ENCODE data around the gene CHRNG.

CHRNG gene

DNA sequence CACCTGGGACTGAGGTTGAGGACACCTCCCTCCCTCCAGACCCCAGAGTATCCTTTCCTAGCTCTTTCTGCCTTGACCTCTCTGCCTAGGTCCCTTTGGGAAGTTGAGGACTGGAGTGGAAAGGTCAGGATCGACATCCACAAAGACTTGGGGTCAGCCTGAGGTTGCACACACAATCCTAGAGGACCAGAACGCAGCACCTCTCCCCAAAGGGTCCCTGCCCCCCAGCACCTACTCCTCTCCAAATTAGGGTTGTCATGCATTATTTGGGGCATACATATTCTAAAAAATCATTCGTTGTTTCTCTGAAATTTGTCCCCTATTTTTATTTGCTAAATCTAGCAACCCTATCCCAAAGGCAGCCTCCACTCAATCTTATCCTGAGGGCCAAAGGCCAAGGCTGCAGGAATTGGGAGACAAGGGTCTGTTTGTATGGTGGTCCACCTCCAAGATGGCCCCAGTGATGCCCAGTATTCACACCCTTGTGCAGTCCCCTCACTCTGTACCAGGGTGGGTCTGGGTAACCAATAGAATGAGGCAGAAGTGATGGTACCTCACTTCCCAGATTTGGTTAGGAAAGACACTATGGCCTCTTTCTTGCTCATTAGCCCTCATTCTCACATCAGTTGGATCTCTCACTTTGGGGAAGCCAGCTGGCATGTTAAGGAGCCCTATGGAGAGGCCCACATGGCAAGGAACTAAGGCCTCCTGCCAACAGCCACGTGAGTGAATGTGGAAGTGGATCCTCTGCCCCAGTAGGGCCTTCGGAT lies 3.5 kb upstream of the CHRNG start:
- H3K27ac Mint-ChIP-seq (ENCODE audit: low read depth) = no peak overlapping the region
- peaks cover 2% of the 10 kb centered on the region for H3K36me3 Mint-ChIP-seq (ENCODE audit: insufficient read depth)
- ATAC-seq (replicated peaks; ENCODE audit: extremely low read depth, poor library complexity, severe bottlenecking) = no peak
- no peak for DNase-seq (ENCODE audit: low spot score in 2 of 2)
- peaks cover 14% of the 10 kb centered on the region for H3K4me1 Mint-ChIP-seq
- H3K27me3 Mint-ChIP-seq = peaks cover 37% of the 10 kb centered on the region
- H3K9me3 Mint-ChIP-seq = no peaks in the 10 kb centered on the region
- no peak overlapping the region for H3K4me3 Mint-ChIP-seq

DNA sequence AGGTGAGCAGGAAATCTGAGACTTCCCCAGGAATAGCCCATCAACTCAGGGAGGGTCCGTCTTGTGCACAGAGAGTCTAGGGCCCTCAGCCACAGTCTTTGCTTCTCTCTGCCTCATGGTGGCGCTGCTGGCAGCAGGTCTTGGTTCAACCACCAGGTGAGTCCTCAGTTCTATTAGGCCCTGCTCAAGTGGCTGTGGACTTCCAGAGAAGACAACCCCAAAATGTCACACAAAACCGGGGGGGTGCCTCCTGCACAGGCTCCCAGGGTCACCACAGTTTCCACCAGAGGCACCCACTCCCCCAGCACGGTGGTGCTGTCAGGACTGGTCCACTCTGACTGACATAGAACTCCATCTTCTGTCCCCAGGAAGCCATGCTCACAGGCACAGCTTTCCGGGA lies 2.4 kb upstream of the CHRNG start:
- DNase-seq (ENCODE audit: low spot score in 2 of 2) (no peak), ATAC-seq (replicated peaks; ENCODE audit: extremely low read depth, poor library complexity, severe bottlenecking) (no peak)
- no peaks in the 10 kb centered on the region for H3K9me3 Mint-ChIP-seq
- no peak overlapping the region for H3K27ac Mint-ChIP-seq (ENCODE audit: low read depth)
- no peak overlapping the region for H3K4me3 Mint-ChIP-seq
- H3K4me1 Mint-ChIP-seq = peaks cover 20% of the 10 kb centered on the region
- H3K36me3 Mint-ChIP-seq (ENCODE audit: insufficient read depth) = peaks cover 2% of the 10 kb centered on the region
- peaks cover 37% of the 10 kb centered on the region for H3K27me3 Mint-ChIP-seq

DNA sequence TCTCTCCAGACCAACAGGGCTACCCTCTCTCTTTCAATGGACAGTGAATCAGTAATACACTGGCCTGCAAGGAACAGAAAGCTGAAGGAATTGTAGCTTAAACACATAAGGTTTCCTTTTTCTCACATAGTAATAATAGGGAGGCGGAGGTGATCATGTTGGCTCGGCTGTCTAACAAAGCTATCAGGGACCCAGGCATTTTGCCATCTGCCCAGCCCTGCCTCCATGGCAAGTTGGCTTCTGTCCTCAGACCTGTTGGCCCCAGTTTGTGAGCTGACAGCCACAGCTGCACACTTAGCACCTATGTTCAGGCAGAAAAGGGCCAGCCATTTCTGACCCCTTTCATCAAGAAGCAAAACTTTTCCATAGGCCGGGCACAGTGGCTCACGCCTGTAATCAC lies 2.0 kb upstream of the CHRNG start:
- Mint-ChIP-seq H3K4me3 (no peak overlapping the region), H3K27ac (ENCODE audit: low read depth) (no peak overlapping the region), H3K4me1 (peaks cover 24% of the 10 kb centered on the region), H3K9me3 (no peaks in the 10 kb centered on the region), H3K36me3 (ENCODE audit: insufficient read depth) (peaks cover 3% of the 10 kb centered on the region), H3K27me3 (peaks cover 37% of the 10 kb centered on the region)
- ATAC-seq (replicated peaks; ENCODE audit: extremely low read depth, poor library complexity, severe bottlenecking) (no peak), DNase-seq (ENCODE audit: low spot score in 2 of 2) (no peak)

DNA sequence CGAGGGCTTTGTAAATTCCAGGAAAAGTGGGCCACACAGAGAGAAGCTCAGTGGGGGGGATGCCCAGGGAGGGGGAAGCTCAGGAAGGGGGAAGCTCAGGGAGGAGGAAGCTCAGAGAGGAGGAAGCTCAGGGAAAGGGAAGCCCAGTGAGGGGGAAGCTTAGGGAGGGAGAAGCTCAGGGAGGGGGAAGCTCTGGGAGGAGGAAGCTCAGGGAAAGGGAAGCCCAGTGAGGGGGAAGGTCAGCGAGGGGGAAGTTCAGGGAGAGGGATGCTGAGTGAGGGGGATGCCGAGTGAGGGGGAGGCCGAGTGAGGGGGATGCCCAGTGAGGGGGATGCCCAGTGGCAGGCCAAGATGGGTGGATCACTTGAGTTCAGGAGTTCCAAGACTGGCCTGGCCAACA lies 821 bp upstream of the CHRNG start:
- no peak overlapping the region for H3K4me3 Mint-ChIP-seq
- H3K9me3 Mint-ChIP-seq = no peaks in the 10 kb centered on the region
- ATAC-seq (replicated peaks; ENCODE audit: extremely low read depth, poor library complexity, severe bottlenecking) (no peak), DNase-seq (ENCODE audit: low spot score in 2 of 2) (no peak)
- no peak overlapping the region for H3K27ac Mint-ChIP-seq (ENCODE audit: low read depth)
- peaks cover 3% of the 10 kb centered on the region for H3K36me3 Mint-ChIP-seq (ENCODE audit: insufficient read depth)
- H3K4me1 Mint-ChIP-seq = peaks cover 27% of the 10 kb centered on the region
- H3K27me3 Mint-ChIP-seq = peaks cover 37% of the 10 kb centered on the region

DNA sequence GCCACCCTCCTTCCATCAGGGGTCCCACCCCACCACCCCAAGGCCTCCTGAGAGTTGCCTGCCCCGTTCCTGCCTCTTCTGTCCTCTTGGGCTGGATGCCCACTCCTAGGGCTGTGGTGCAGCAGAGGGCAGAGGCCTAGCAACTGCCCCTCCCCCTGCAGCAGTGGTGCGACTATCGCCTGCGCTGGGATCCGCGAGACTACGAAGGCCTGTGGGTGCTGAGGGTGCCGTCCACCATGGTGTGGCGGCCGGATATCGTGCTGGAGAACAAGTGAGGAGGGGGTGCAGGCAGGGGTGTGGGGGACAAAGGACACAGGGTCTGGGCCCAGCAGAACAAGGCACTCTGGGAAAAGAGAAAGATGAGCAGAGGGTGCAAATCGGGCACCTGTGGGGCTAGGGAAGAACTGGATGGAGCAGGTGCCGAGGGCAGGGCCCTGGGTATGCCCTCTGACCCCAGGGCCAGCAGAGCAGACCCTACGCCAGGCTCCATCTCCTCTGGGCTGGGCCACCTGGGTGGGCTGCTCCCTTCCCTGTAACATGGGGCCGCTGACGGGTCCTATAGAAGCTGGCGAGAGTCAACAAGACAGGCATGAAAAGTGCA lies 1.0 kb downstream of the CHRNG start:
- no peak for ATAC-seq (replicated peaks; ENCODE audit: extremely low read depth, poor library complexity, severe bottlenecking)
- Mint-ChIP-seq H3K27me3 (peaks cover 20% of the 10 kb centered on the region), H3K4me1 (peaks cover 37% of the 10 kb centered on the region), H3K4me3 (no peak overlapping the region), H3K9me3 (no peaks in the 10 kb centered on the region), H3K36me3 (ENCODE audit: insufficient read depth) (peaks cover 7% of the 10 kb centered on the region), H3K27ac (ENCODE audit: low read depth) (no peak overlapping the region)
- no peak for DNase-seq (ENCODE audit: low spot score in 2 of 2)

DNA sequence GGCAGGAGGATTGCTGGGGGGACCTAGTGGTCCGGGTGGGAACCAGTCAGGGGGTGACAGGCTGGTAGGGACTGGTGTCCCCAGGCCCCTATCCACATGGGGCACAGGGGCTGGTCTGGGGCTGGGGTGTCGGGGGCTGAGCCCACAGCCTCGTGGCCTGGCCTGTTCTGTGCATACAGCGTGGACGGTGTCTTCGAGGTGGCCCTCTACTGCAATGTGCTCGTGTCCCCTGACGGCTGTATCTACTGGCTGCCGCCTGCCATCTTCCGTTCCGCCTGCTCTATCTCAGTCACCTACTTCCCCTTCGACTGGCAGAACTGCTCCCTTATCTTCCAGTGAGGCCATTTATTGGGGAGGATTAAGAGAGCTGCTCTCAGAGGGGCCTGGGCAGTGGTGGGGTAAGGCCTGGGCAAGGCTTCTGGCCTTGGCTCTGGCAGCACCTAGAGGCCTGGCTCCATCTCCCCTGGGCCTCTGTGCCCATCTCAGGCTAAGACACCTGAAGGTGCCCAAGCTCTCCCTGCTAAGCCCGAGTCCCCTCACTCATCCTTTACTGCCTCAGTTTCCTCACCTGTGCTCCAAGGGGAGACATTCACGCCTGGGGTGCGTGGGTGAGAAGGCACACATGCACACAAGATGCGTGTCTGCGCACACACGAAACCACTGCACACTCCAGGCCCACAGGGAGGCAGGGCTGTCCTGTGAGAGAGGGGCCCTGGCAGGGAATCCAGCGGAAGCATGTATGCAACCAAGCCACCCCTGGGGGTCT lies 1.9 kb downstream of the CHRNG start:
- DNase-seq (ENCODE audit: low spot score in 2 of 2) (no peak), ATAC-seq (replicated peaks; ENCODE audit: extremely low read depth, poor library complexity, severe bottlenecking) (no peak)
- Mint-ChIP-seq H3K4me1 (peaks cover 37% of the 10 kb centered on the region), H3K27me3 (peaks cover 12% of the 10 kb centered on the region), H3K36me3 (ENCODE audit: insufficient read depth) (peaks cover 7% of the 10 kb centered on the region), H3K4me3 (no peak overlapping the region), H3K27ac (ENCODE audit: low read depth) (no peak overlapping the region), H3K9me3 (no peaks in the 10 kb centered on the region)

DNA sequence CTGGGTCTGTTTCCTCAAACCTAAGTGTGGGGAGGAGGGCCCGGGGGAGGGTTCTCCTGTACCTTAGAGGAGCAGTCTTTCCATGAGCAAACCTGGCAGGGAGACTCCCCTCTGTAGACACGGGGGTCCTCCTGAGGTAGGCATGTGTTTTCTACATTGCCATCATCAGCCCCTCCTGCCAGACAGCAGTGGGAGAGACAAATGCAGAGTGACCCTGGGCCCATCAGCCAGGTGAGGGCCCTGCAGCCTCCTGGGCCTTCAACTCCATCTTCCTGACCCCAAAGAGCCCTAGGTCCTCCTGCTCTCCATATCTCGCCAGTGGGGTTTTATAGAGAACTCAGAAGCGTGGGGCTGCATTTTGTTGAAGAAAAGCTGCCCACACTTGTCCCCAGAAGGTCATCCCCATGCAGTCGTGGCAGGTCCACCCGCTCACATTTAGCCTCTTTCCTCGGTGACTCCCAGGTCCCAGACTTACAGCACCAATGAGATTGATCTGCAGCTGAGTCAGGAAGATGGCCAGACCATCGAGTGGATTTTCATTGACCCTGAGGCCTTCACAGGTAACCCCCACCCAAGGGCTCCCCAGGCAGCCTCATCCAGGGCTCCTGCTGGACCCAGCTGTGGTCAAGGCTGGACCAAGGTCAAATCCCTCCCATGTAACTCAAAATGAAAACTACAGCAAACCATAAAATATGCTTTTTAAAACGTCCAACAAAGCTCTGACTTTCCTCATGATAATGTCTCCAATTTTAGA lies 2.6 kb downstream of the CHRNG start:
- peaks cover 42% of the 10 kb centered on the region for H3K4me1 Mint-ChIP-seq
- H3K27me3 Mint-ChIP-seq = peaks cover 12% of the 10 kb centered on the region
- peaks cover 8% of the 10 kb centered on the region for H3K36me3 Mint-ChIP-seq (ENCODE audit: insufficient read depth)
- H3K4me3 Mint-ChIP-seq = no peak overlapping the region
- ATAC-seq (replicated peaks; ENCODE audit: extremely low read depth, poor library complexity, severe bottlenecking) (no peak), DNase-seq (ENCODE audit: low spot score in 2 of 2) (no peak)
- no peak overlapping the region for H3K27ac Mint-ChIP-seq (ENCODE audit: low read depth)
- no peaks in the 10 kb centered on the region for H3K9me3 Mint-ChIP-seq

DNA sequence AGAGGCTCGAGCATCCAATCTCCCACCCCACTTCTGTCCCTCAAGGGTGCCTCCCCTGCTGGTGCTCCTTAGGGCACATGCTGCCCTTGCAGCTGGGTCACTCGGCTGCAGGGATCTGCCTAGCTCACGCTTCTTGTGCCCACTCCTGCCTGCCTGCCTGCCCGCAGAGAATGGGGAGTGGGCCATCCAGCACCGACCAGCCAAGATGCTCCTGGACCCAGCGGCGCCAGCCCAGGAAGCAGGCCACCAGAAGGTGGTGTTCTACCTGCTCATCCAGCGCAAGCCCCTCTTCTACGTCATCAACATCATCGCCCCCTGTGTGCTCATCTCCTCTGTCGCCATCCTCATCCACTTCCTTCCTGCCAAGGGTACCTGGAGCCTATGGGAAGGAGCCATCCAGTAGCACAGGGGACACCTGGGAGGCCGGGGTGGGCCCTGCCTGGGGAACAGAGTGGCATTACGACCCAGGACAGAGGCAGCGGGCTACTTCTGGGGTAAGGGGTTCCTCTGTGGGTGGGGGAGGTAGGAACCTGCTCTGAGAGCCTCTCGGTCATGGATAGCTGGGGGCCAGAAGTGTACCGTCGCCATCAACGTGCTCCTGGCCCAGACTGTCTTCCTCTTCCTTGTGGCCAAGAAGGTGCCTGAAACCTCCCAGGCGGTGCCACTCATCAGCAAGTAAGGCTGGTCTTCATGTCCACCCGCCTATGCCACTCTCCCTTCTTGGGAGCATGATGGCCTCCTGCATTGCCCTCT lies 3.4 kb downstream of the CHRNG start:
- H3K36me3 Mint-ChIP-seq (ENCODE audit: insufficient read depth) = peaks cover 8% of the 10 kb centered on the region
- ATAC-seq (replicated peaks; ENCODE audit: extremely low read depth, poor library complexity, severe bottlenecking) (no peak), DNase-seq (ENCODE audit: low spot score in 2 of 2) (no peak)
- H3K27me3 Mint-ChIP-seq = peaks cover 11% of the 10 kb centered on the region
- H3K9me3 Mint-ChIP-seq = no peaks in the 10 kb centered on the region
- H3K27ac Mint-ChIP-seq (ENCODE audit: low read depth) = no peak overlapping the region
- no peak overlapping the region for H3K4me3 Mint-ChIP-seq
- H3K4me1 Mint-ChIP-seq = peaks cover 44% of the 10 kb centered on the region

DNA sequence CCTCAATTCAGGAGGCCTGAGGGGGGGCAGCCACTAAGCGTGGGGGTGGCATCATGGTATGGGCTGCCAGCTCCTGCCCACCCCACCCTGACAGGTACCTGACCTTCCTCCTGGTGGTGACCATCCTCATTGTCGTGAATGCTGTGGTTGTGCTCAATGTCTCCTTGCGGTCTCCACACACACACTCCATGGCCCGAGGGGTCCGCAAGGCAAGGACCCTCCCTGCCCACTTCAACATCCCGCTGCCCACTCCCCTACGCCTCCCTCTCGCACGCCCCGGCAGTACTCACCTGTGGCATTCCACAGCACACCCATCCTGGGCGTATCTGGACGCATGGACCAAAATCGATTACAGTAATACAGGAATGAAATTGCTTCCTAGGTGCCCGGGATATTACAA lies 4.0 kb downstream of the CHRNG start:
- Mint-ChIP-seq H3K27ac (ENCODE audit: low read depth) (no peak overlapping the region), H3K27me3 (peaks cover 5% of the 10 kb centered on the region), H3K4me1 (peaks cover 45% of the 10 kb centered on the region), H3K4me3 (no peak overlapping the region), H3K36me3 (ENCODE audit: insufficient read depth) (peaks cover 8% of the 10 kb centered on the region), H3K9me3 (no peaks in the 10 kb centered on the region)
- ATAC-seq (replicated peaks; ENCODE audit: extremely low read depth, poor library complexity, severe bottlenecking) (no peak), DNase-seq (ENCODE audit: low spot score in 2 of 2) (no peak)

DNA sequence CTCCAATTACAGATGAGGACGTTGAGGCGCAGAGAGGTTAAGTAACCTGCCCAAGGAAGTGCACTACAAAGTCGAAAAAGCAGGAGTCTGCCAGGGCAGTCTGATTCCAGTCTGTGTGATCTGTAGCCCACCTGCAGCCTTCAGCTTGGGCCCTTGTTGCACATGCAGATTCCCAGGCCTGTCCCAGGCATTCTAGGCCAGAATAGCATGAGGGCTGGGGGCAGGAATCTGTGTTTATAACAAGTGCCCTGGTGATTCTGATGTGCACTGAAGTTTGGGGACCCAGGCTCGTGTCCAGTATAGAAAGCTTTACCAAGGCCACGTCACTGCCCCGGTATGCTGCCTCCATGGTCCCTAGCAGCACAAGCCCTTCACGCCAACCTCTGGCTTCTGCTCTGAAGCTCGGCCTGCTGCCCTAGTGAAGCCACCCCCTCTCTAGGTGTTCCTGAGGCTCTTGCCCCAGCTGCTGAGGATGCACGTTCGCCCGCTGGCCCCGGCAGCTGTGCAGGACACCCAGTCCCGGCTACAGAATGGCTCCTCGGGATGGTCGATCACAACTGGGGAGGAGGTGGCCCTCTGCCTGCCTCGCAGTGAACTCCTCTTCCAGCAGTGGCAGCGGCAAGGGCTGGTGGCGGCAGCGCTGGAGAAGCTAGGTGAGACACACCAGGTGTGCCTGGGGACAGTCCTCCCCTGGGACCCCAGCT lies 4.6 kb downstream of the CHRNG start:
- Mint-ChIP-seq H3K36me3 (ENCODE audit: insufficient read depth) (peaks cover 8% of the 10 kb centered on the region), H3K27me3 (no peaks in the 10 kb centered on the region), H3K4me1 (peaks cover 46% of the 10 kb centered on the region), H3K27ac (ENCODE audit: low read depth) (no peak overlapping the region), H3K9me3 (no peaks in the 10 kb centered on the region), H3K4me3 (no peak overlapping the region)
- no peak for DNase-seq (ENCODE audit: low spot score in 2 of 2)
- no peak for ATAC-seq (replicated peaks; ENCODE audit: extremely low read depth, poor library complexity, severe bottlenecking)

DNA sequence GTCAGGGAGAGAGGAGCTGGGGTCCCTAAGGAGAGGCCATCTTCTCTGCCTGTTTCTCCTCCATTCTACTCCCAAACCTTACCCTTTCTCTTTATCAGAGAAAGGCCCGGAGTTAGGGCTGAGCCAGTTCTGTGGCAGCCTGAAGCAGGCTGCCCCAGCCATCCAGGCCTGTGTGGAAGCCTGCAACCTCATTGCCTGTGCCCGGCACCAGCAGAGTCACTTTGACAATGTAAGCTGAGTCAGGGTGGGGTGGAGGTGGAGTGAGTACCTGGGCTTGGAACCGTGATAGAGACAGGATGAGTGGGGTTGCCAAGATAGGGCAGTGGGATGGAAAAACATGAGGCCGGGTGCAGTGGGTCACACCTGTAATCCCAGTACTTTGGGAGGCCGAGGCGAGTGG lies 5.2 kb downstream of the CHRNG start:
- H3K9me3 Mint-ChIP-seq = no peaks in the 10 kb centered on the region
- H3K27me3 Mint-ChIP-seq = no peaks in the 10 kb centered on the region
- peaks cover 10% of the 10 kb centered on the region for H3K36me3 Mint-ChIP-seq (ENCODE audit: insufficient read depth)
- no peak for DNase-seq (ENCODE audit: low spot score in 2 of 2)
- ATAC-seq (replicated peaks; ENCODE audit: extremely low read depth, poor library complexity, severe bottlenecking) = no peak
- H3K4me3 Mint-ChIP-seq = no peak overlapping the region
- H3K4me1 Mint-ChIP-seq = peaks cover 52% of the 10 kb centered on the region
- peak overlapping the region; percentile 38 for H3K27ac Mint-ChIP-seq (ENCODE audit: low read depth)
